Measurements from ENCODE around the gene SIRPA. TPM values are rescaled to one million over a fixed set of nuclear protein-coding genes. Genes with fewer than 3 reads are reported as not detected.

Gene SIRPA
- 26.3 and 31.5 TPM in 2 replicates for total RNA-seq

GRCh38 chr20:1894951-1895673, at the start of gene SIRPA:
Gene SIRPA, plus strand, starts transcription at chr20:1895407. Its CDS starts 41 bp downstream, at chr20:1895448.

Other genes with a start within 250 kb of the SIRPA start
- not detected in 2 replicates for gene SIRPG, start 237.6 kb upstream of the SIRPA start, total RNA-seq
- gene PDYN, start 98.7 kb downstream of the SIRPA start, total RNA-seq: not detected in 2 replicates
- gene STK35, start 206.4 kb downstream of the SIRPA start, total RNA-seq: 18.1 and 23.0 TPM in 2 replicates

Measured in epithelial cell of alveolus of lung (primary cell).